OCI-LY3 (cell line): Measurements from ENCODE around the gene EIF5.

Source experiments
- CTCF ChIP-seq: fragments of 200-600, 300-600 bp; sonication (generic); IDR thresholded peaks from 2 replicates; pipeline ENCODE4 v1.5.1; 2014; ENCODE audit warnings: antibody characterized with exemption, low read length, low read depth
- EZH2phosphoT487 ChIP-seq: fragments of 200-600 bp; shearing (Covaris generic); IDR thresholded peaks from 2 replicates; pipeline ENCODE4 v1.6.1; 2018; ENCODE audit warnings: antibody characterized with exemption, mixed run types, low read depth

- TF ChIP-seq CTCF = peak; percentile 55
- no peak for TF ChIP-seq EZH2phosphoT487
Observed at GRCh38 chr14:103393676-103394626, 59.9 kb downstream of the EIF5 start.
